Stimulated activated CD8-positive, alpha-beta memory T cell treated with anti-CD3 and anti-CD28 coated beads, Interleukin-4, amount 100 ng/mL, for 48 hours (primary cell): Measurements from ENCODE around the gene FCMR.
A peak's percentile ranks its signal among the peaks of the same experiment; 100 is the strongest.
"Not testable (repeated sequence)": the region's sequence is repeated elsewhere in the genome, so short reads cannot be mapped to it uniquely, and the experiment has no call there.

Experiments used
- DNase-seq: peaks from one replicate; pipeline ENCODE4 v3.0.0-alpha.2; 2020

Gene FCMR

DNA sequence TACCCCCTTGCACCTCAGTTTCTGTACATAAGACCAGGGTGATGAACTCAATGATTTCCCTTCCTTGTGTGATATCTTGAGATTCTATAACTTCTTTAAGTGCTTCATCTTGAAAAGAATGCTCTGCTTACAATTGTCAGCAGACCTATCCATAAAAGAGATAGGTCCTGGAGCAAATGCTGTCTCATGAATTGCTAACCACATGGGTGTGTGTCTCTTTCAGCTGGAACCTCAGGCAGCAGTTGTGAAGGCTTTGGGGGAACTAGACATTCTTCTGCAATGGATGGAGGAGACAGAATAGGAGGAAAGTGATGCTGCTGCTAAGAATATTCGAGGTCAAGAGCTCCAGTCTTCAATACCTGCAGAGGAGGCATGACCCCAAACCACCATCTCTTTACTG is 53.5 kb downstream of the FCMR start:
- no peak for DNase-seq

DNA sequence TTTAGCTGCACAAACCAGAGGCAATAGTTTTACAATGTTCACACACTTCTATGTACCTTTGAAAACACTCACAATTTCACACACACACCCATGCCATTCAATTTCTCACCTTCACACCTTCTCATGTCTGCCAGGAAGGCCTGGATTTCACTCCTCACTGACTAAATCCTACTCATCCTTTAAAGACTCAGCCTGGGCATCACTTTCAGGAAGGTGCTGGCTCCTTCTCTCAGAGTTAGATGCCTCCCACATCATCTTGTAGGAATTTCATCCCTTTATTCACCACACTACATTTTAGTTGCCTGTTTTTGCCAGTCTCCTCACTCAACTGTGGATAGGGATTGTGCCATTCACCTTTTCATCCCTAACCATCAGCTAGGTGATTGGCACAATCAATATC is 54.0 kb downstream of the FCMR start:
- DNase-seq: no peak

DNA sequence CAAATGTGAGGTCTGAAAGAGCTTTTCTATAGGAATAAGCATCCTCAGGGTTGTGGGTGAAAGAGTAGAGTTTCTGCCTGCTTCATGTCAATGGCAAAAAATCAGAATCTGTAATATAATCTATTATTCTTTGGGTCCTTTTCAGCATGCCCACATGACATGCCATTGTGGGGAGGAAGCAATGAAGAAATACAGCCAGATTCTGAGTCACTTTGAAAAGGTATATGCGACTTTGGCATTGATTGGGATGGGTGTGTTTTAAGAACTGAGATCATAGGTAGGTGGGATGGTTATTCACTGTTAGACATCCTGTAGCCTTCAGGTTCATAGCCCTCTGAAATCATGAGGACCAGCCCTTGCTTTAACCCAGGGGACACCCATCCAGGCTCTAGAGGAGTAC is 54.5 kb downstream of the FCMR start:
- DNase-seq: no peak

DNA sequence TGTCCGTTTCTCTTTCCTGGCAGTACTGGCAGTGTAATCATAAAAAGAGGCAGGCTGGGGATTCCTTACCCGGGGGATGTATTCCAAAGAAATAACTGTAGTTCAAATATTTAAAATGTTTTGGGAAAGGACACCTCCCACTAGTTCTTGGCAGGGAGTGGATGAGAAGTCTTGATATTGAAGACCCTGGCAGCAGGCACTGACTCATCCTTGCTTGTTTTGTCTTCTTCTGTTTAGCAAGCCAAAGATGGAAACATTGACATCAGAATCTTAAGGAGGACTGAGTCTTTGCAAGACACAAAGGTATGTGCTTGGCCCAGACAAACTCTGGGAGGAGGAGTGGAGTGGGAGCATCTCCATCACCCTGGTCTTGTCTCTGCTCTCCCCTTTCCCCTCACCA is 55.7 kb downstream of the FCMR start:
- no peak for DNase-seq

DNA sequence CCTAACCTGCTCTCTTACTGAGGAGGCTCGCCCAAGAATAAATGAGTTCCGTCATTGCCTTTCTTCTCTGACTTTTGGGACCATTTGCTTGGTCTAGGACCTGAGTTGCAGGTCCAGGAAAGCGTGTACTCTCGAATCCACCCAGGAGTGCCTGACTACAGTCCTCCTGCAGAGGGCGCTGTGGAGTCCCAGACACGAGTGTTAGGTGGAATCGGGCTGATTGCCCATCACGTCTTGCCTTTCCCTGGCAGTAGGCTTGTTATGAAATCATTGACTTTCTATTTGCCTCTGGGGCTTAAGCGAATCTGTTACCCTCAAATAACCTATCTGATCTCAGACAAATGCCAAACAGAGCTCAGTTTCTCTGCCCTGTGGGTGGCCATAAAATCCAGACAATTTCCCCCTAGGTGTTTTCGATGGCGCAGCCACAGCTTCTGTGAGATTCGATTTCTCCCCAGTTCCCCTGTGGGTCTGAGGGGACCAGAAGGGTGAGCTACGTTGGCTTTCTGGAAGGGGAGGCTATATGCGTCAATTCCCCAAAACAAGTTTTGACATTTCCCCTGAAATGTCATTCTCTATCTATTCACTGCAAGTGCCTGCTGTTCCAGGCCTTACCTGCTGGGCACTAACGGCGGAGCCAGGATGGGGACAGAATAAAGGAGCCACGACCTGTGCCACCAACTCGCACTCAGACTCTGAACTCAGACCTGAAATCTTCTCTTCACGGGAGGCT is 56.6 kb downstream of the FCMR start, which contains the start of gene IL20:
TSS of gene IL20 (plus strand) at position 685 of the 733 bp plus-strand sequence. CDS start 230 bp downstream, outside the sequence.
- DNase-seq: peak; percentile 97

- no peak for DNase-seq
Measured at GRCh38 chr1:206863266-206863665, 58.5 kb downstream of the FCMR start.

GRCh38 chr1:206860165-206860564 is 61.6 kb downstream of the FCMR start:
- no peak for DNase-seq

GRCh38 chr1:206859082-206859521 is 62.6 kb downstream of the FCMR start:
- no peak for DNase-seq

DNA sequence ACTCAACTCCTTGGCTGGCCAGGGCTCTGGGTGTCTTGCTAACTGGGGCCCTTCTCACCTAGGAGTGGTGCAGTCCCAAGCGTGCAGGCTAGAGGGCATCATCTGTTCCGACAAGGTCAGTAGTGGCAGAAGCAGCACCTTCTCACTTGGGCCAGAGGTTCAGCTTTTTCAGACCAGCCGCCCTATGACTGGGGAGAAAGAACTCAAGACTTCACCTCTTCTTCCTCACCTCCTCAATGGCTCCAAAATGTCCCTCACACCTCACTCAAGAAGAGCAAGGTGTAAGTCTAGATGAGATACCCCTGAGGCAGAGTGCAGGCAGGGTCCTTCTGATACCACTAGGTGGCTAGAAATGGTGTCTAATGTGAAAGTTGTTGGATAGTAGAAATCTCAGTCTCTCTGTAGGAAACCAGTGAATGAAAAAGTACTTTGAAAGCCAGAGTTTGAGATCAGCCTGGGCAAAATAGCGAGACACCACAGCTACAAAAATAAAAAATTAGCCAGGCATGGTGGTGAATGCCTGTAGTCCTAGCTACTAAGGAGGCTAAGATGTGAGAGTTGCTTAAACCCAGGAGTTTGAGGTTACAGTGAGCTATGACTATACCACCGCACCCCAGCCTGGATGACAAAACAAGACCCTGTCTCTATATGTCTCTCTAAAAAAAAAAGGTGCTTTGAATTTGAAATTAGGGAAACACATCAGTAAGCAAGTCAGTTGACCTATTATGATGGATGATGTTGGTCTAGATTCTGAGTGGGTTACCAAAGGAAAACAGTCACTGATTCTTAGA is 64.9 kb downstream of the FCMR start:
- no peak for DNase-seq

DNA sequence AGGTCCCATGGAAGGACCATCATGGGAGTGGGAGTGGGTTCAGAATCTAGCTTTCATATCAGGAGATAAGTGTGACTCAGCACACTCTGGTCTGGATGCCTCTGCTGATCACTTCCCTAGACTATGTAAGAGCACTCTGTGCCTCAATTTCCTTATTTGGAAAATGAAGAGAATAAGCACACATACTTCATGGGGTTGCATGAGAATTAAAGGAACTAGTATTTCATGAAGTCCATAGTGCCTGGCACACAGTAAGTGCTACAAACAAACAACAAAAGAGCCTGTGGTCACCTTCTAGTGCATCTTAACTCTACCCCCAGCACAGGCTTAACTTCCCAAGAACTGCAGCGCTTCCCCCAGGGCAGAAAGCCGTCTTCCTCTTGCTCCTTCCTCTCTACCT is 65.9 kb downstream of the FCMR start:
- DNase-seq: no peak

GRCh38 chr1:206854401-206855129 is 67.2 kb downstream of the FCMR start:
- DNase-seq: no peak

DNA sequence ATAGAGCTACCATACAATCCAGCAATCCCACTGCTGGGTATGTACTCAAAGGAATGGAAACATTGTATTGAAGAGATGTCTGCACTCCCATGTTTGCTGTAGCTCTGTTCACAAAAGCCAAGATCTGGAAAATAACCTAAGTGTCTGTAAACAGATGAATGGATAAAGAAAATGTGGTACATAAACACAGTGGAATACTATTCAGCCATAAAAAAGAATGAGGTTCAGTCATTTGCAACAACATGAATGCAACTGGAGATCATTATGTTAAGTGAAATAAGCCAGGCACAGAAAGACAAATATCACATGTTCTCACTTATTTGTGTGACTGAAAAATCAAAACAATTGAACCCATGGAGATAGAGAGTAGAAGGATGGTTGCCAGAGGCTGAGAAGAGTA is 68.0 kb downstream of the FCMR start:
- DNase-seq: not testable (repeated sequence)
